ENCODE results near the gene BAZ2A.
"Not testable (repeated sequence)": the region's sequence is repeated elsewhere in the genome, so short reads cannot be mapped to it uniquely, and the experiment has no call there.

Gene BAZ2A

DNA sequence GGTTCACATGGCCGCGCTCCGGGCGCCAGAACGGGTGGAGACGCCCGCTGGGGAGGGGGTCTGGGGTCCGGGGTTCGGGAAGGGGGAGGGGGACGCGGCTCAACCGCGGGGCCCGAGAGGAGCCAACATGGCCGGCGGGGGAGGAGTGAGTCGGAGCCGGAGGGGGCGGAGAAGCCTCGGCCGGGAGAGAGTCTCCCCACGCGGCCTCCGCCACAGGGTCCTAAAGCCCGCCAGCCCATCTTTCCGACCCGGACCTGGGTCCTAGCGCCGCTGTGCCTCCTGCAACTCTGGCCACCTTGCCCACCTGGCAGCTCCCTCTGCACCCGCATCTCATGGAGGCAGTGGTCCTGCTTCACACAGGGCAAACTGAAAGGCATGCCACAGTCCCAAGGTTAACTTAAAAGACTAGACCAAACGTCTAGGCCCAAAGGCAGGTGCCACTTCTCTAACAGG is at the start of gene BAZ2A:
Gene BAZ2A, minus strand, starts transcription at position 147 of the 453 bp plus-strand sequence. CDS start 12,796 bp downstream, outside the sequence.
- DNase-seq = peak; percentile 26 to 66

DNA sequence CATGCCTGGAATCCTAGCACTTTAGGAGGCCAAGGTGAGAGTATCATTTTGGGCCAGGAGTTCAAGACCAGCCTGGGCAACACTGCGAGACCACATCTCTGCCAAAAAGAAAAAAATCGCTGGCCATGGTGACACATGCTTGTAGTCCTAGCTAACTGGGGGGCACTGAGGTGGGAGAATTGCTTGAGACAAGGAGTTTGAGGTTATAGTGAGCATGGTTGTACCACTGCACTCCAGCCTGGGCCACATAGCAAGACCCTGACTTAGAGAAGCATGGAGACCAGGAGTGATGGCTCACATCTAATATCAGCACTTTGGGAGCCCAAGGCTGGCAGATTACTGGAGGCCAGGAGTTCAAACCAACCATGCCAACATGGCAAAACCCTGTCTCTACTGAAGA is 48.7 kb upstream of the BAZ2A start:
- no peak for DNase-seq

DNA sequence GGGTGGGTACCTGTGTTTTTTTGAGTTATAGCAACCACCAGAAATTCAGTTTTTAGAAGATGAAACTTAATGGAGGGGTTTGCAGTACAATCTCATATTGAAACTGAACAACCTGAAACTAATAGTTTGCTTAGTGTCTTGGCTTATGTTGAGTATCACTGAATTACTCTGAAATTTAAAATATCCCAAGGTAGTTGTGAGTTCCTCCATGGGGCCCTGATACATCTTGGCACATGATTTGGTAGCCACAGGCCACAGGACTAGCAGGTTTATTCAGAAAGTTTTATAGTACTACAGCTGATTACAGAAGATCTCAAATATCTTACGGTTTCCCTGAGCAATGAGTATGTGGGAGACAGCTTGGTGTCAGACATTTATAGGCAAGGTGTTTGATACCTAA is 47.6 kb upstream of the BAZ2A start:
- no peak for DNase-seq

DNA sequence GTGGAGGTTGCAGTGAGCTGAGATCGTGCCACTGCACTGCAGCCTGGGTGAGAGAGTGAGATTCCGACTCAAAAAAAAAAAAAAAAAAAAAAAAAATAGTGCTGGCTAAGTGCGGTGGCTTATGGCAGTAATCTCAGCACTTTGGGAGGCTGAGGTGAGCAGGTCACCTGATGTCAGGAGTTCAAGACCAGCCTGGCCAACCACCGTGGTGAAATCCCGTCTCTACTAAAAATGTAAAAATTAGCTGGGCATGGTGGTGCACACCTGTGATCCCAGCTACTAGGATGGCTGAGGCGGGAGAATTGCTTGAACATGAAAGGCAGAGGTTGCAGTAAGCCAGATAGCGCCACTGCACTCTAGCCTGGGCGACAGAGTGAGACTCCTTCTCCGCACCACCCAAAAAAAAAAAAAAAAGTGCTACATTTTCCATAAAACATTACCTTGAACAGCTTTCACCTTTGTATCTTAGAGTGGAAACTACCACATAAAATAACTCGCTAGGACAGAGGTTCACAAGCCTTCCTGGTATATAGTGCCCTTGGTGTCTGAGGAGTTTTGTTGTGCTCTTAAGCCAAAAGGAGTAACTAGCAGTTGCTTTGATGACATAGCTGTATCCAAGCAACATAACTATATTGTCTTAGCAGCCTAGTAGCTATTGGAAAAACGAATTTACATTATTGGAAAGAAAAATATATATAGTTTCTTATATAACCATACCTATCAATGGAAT is 46.9 kb upstream of the BAZ2A start:
- DNase-seq = no peak

DNA sequence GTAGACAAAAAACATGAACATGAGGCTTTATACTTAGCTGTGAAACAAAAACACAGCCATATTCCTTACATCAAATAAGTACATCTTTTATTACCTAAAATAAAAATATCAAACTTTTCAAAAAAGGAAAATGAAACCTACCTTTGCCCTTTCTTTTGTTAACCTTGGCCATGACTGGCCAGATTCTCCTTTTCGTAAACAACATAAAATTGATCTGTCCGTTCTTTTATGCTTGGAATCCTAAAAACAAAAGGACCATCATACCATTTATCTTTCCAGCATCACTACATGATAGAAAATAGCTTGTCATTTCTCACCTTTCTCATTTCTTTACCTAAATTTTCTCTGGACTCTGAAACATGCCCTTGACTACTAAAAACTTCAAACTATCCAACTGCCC is 41.5 kb upstream of the BAZ2A start:
- DNase-seq = no peak

DNA sequence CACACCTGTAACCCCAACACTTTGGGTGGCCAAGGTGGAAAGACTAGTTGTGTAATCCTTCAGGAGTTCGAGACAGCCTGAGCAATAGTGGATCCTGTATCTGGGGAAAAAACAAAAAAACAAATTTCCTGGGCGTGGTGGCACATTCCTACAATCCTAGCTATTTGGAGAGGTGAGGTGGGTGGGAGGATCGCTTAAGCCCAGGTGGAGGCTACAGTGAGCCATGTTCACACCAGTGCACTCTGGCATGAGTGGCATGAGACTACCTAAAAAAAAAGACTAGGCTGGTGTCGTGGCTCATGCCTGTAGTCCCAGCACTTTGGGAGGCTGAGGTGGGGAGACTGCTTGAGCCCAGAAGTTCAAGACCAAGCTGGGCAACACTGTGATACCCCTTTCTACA is 40.7 kb upstream of the BAZ2A start:
- no peak for DNase-seq

DNA sequence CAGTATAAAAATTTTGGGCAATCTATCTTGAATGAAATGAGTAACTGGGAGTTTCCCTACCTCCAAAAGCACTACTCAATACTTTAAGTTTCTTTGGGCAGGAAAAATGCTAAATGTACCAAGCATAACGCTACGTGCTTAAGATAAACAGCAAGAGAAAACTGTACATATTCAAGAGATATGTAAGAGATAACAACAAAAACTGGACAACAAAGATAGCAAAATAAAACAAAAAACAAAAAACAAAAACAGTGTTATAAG is 38.0 kb upstream of the BAZ2A start:
- no peak for DNase-seq

DNA sequence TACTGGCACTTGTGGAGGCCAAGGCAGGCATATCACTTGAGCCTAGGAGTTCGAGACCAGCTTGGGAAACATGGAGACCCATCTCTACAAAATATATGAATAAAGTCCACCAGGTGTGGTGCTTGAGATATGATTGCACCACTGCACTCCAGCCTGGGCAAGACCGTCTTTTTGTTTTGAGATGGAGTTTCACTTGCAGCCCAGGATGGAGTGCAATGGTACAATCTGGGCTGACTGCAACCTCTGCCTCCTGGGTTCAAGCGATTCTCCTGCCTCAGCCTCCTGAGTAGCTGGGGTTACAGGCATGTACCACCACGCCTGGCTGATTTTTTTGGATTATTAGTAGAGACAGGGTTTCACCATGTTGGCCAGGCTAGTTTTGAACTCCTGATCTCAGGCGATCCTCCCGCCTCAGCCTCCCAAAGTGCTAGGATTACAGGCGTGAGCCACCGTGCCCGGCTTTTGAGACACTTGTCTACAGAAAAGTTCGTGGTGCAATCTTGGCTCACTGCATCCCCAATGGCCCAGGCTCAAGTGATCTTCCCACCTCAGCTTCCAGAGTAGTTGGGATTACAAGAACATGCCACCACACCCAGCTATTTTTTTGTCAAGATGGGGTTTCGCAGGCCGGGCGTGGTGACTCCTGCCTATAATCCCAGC is 32.0 kb upstream of the BAZ2A start:
- no peak for DNase-seq

DNA sequence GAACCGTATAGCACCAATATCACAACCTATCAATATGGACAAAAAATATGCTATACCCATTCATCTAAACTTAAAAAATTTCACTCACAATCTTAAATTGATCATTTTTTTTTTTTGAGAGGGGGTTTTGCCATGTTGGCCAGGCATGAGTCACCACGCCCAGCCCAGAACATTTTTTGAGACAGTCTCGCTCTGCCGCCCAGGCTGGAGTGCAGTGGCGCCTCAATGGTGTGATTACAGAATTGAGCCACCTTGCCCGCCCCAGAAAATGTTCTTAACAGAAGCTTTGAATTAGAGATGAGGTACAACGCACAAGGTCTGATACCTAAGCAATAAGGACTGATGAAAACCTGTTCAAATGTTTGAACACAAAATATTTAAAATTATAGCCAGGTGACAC is 31.4 kb upstream of the BAZ2A start:
- no peak for DNase-seq

DNA sequence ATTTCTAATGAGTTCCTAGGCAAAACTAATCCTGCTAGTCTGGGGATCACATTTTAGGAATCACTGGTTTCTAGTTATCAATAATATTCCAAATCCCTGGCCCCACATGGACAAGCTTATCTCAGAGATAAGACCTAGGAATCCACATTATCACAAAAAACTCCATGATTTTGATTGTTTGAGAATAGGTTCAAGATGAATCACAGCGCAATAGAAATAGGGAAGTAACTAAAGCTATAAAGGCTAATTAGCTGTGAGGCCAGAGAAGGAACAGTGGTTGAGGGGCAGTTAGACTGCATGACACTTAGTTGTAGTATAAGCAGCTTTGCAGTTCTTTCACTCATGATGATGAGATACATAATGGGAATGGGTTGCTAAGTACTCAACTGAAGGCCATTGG is 28.8 kb upstream of the BAZ2A start:
- DNase-seq = no peak

DNA sequence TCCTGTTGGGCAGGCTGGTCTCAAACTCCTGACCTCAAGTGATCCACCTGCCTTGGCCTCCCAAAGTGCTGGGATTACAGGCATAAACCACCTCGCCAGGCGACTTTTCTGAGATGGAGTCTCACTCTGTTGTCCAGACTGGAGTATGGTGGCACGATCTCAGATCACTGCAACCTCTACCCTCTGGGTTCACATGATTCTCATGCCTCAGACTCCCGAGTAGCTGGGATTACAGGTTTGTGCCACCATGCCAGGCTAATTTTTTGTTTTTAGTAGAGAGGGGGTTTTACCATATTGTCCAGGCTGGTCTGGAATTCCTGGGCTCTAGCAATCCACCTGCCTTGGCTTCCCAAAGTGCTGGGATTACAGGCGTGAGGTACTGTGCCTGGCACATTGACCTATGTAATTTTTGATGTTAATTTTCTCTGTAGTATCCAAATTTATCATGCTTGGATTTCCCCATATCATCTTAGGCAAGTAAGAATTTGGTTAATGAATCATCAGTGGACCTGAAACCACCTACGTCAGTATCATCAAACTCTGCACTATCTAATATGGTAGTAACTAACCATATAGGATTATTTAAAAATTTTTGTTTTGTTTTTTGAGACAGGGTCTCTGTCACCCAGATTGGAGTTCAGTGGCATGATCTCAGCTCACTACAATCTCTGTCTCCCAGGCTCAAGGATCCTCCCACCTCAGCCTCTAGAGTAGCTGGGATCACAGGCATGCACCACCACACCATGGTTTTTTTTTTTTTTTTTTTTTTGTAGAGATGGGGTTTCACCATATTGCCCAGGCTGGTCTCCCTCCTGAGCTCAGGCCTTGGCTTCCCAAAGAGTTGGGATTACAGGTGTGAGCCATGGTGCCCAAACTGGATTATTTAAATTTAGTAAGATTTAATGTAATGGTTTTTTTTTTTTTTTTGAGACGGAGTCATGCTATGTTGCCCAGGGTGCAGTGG is 27.6 kb upstream of the BAZ2A start:
- no peak for DNase-seq

DNA sequence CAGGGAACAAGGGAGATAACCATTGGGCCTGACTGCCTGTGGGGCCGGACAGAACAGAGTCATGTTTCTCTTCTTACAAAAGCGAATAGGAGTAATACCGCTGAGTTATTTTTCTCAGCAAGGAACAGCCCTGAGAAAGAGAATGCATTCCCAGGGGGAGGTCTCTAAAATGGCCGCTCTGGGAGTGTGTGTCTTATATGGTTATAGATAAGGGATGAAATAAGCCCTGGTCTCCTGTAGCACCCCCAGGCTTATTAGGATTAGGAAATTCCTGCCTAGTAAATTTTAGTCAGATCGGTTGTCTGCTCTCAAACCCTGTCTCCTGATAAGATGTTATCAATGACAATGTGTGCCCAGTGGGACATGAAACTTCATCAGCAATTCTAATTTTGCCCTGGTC is 23.7 kb upstream of the BAZ2A start:
- not testable (repeated sequence) for DNase-seq

DNA sequence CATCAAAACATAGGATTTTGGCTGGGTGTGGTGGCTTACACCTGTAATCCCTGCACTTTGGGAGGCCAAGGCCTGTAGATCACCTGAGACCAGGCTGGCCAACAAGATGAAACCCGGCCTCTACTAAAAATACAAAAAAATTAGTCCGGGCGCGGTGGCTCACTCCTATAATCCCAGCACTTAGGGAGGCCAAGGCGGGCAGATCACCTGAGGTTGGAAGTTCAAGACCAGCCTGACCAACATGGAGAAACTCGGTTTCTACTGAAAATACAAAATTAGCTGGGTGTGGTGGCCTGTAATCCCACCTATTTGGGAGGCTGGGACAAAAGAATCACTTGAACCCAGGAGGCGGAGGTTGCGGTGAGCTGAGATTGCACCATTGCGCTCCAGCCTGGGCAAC is 17.9 kb upstream of the BAZ2A start:
- DNase-seq = not testable (repeated sequence)

DNA sequence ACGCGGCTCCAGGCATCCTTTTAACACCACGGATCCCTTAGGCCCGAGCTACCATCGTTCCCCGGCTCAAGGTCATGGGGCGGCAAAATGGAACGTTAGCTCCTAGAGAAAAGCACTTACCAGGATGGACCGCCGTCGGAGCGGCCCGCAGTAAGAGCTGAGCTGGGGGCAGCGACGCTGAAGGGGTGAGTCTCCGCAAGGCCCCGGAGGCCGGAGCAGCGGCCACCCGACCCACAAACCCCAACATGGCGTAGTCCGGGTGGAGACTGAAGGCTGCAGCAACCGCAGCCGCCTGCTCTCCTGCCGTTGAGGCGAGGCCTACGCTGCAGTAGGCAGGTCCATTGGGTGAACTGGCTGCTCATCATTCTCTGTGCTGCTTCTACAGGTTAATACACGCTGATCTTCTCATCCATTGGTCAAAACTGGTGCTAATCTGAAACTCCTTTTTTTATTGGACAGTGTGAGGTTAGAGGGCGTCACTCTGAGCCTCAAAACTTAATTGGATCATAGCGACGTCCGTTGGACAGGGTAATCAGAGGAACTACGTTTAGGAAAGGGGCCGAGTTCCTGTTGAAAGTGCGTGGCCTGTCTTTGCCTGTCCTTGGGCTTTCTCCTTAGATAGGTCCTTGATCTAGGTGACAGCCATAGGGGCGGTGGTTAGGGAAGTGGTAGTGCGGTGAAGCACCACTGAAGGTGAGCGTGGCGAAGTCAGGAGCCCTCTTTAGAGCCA is 15.8 kb upstream of the BAZ2A start, which contains the start of gene ATP5F1B:
Gene ATP5F1B, minus strand, starts transcription at position 268 of the 730 bp plus-strand sequence. Its CDS starts 21 bp downstream, at position 247.
- DNase-seq = peak; percentile 97 to 99

DNA sequence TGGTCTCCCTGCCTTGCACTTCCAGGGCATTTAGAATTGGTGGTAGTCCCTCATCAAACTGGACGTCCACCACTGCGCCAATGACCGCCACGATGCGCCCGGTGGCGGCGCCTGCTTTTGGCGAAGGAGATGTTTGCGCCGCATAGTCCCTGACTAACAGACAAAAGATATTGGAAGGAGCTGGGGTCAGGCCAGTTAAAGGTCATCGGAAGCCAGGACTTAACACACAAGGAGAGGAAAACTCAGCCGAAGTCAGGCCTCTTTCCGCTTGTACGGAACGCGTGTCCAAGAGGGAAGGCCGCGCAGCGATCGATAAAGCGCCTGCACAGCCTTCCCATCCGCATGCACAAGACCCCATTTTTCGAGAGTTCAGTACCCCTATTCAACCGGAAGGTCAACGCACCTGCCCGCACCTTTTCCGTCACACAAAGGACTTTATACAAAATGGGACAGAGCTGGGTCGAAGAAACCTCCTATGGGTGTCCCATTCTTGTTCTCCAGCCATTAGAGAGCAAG is 15.1 kb upstream of the BAZ2A start:
- peak in 1 of 2 experiments; percentile 22 for DNase-seq

DNA sequence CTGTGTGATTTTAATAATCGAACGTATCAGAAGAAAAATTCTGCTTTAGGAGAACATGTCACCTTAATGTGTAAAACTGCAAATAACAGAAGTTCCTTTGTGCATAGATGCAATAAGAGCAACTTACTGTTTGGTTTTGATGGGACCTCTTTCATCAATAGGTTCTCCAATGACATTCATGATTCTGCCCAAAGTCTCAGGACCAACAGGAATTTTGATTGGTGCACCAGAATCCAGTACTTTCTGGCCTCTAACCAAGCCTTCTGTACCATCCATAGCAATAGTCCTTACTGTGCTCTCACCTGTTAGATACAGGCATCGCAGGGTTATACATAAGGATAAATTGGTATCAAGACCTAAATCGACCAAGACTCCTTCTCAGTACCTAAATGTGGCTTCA is 14.5 kb upstream of the BAZ2A start:
- no peak for DNase-seq

DNA sequence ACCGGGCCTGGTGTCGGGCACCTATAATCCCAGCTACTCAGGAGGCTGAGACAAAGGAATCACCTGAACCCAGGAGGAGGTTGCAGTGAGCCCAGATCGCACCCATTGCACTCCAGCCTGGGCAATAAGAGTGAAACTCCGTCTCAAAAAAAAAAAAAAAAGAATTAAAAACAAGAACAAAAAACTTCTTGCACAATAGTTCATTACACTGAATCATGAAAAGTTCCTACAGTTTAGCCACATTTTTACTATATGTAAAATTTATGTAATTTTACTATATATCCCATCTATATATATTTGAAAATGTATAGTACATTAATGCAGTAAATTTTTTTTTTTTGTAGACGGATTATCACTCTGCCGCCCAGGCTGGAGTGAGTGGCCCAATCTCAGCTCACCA is 11.1 kb upstream of the BAZ2A start:
- no peak for DNase-seq

DNA sequence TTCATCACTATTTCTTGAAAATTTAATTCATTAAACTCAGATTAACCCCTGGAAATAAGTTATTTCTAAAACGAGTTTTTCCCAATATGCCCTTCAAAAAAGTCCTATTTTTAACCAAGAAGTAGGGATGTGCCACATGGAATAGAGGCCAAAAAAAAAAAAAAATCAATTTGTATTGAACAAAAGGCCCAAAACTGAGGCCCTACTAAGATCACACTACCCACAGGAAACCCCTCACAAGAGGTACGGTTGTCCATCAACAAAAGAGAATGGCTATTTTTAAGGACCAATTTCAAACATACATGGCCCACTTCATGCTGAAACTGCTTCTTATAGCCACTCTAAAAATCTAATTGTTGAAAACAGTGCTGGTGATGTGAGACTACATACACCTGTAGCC is 7.5 kb upstream of the BAZ2A start:
- no peak for DNase-seq

DNA sequence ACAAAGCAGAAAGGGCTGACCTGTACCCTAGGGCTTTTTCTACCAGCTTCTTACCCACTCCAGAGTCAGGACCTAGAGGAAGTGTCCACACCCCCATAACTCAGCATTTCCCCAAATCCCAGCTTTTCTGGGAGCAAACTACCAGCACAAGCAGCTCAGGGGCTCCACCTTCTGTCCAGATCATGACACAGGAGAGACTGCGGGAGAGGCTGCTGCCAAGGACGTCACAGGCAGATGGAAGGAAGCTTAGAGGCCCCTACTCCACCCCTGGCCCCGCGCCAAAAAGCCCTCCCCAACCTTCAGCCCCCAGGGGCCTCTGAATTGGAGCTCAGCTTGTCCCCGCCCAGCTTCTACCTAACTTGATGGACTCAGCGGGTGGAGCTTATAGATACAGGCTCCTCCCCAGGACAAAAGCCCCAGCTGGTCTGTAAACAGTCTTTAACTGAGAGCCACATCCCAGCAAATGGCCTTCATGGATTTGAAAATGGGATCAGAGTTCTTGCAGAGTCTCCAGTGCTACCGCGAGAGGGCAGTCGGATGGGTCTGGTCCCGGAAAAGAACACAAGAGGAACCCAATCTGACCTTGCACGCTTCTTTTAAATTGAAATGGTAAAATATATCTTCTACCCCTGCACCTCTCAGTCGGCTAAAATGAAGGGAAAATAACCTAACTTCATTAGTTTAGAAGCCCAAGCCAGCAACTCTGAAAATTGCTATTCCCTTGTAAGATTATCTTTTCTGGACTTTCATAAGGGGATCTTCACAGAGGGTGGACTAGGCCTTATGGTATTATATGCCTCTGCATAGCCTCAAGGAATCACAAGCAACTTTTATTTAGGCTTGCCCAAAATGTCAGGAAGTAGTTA is 6.8 kb upstream of the BAZ2A start:
- DNase-seq = peak; percentile 99

DNA sequence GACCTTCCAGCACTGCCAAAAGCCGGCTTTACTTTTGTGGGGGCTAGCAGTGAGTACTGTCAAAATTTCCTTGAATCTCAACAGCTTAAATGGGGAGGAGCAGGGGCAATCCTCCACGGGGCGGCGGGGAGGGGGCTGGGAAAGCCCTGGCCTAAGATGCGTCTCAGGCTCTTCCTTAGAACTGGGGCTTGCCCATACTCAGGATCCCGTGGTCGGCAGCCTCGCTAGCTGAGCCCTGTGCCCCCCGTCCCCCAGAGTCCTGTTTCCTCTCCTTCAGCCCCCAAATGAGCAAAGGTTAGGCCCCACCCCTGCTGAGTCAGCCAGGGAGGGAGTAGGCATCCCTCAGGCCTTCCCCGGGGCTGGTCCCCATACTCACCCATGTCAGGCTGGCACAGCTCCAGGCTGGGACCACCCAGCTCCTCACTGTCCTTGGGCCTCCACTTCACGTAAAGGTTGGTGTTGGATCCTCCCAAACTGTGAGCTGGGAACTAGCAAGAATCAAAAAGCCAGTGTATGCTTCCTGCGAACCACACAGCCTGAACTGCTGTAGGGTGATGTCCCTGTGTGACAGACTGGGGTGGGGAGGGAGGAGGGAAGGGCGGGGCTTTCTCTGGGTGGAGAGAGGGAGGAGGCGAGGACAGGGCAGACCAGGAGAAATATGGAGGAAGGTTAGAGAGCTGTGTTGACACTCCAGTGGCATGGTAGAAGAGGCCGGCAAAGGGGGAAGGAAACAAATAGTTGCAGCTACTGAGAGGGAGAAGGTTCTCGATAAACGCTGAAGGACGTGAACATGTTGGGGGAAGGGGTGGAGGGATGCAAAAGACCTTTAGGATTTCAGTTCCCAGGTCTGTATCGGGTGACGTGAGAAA is 5.9 kb upstream of the BAZ2A start:
- peak; percentile 67 to 80 for DNase-seq

Measured in NCI-H524 (cell line).